Activated CD8-positive, alpha-beta memory T cell treated with anti-CD3 and anti-CD28 coated beads, Interleukin-2, amount 50 U/mL, for 48 hours (primary cell): ENCODE results near the gene ERO1A.

Source experiments
- DNase-seq: peaks from one replicate; pipeline ENCODE4 v3.0.0-alpha.2; 2020

Gene ERO1A

GRCh38 chr14:52694761-52695480, 437 bp downstream of the ERO1A start:
- peak; percentile 74 for DNase-seq

- no peak for DNase-seq
Observed at GRCh38 chr14:52693532-52693931, 1.8 kb downstream of the ERO1A start.

DNA sequence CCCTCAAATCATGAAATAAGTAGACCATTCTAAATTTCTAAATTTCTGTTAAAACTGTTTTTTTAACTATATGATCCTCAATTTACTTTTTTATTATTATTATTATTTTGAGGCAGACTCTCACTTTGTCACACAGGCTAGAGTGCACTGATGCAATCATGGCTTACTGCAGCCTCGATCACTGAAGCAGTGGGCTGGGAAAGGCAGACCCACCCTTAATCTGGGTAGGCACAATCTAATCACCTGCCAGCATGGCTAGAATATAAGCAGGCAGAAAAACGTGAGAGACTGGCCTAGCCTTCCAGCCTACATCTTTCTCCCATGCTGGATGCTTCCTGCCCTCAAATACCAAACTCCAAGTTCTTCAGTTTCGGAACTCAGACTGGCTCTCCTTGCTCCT, 2.3 kb downstream of the ERO1A start:
- DNase-seq, result no peak

DNA sequence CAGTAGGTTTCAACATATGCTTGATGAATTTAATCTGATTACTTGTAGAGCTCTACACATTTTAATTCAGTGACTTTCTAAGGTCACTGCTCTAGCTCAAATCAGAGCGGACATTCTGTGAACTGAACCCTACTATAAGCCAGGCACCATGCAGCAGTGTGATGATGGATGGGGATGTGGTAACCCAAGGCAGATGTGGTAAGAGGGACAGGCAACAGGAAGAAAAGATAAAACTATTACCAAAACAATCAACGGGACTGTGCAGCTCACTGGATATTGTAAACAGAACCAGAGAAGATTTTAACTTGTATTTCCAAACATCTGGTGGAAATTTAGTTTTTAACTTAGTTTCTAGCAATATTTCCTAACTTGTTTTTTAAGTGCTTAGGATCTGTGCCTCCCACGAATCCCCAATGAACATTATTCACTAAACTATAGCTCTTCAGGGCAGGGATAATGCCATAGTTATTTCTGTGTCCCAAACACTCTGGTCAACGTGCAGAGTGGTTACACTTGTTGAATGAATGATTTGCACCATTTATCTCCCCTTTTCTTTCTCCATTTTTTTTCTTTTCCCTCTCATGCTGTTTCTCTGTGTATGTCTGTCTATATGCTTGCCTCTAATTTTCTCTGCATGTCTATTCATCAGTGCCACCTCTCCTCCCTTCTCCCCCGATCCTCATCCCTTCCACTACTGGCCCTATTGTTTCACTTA, 3.0 kb downstream of the ERO1A start:
- no peak for DNase-seq

GRCh38 chr14:52690983-52691760, 4.2 kb downstream of the ERO1A start:
- no peak for DNase-seq

DNA sequence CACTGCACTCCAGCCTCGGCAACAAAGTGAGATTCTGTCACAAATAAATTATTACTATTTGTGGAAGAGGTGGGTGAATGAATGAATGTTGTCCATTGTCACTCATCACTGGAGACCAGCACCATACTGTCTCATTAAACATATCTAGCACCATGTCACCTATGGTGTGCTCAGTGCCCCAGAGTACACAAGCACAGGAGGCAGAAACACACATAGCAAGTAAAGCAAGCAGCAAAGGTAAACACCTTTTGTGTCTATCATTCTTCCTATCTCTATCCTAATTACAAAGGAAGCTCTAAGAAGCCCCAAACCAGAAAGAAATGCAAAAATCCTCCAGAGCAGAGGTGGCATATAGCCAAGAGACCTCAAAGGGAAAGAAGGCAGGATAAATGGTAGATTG, 9.2 kb downstream of the ERO1A start:
- DNase-seq, result no peak

DNA sequence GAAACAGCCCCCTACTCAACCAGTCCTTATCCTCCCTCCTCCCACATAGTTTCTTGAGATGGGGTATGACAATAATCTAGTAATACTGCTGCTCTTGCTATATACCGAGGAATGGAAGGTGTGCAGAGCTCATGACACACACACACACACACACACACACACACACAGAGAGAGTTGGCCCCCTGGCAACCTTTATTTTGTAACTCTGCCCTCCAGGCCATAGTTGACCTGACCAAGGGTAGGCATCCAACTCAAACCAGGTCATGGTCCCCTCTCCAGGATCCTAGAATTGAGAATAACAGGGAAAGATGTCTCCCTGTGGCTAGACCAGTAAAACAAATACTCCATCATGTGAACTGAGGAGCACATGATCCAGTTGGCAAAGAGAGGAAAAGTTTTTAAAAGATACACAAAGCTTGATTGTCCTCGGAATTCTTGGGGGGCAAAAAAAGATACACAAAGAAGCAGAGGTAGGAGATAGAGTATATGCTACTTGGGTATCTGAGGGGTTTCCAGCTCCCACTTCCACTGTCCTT, 11.3 kb downstream of the ERO1A start:
- no peak for DNase-seq

GRCh38 chr14:52678591-52678990, 16.8 kb downstream of the ERO1A start:
- no peak for DNase-seq

- no peak for DNase-seq
Observed at GRCh38 chr14:52663850-52664249, 31.5 kb downstream of the ERO1A start.

- DNase-seq, result no peak
Observed at GRCh38 chr14:52661314-52661713, 34.0 kb downstream of the ERO1A start.

DNA sequence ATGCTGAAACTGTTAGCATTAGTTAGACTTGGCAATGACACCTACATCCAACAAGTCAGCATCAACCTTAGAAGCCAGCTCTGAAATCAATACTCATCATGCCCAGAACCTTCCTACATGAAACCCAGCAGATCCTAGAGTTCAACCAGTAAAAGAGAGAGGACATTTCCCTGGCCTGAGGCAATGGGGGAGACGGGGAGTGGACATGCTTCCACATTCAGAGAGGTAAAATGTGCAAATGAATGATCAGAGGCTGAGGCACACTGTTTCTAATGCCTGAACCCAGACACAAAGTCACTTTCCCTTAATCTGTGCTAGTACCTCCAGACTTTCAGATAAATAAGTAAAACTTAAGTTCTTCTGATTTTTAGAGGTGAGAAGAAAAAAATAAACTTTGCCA, 34.5 kb downstream of the ERO1A start:
- no peak for DNase-seq

GRCh38 chr14:52660325-52660724, 35.0 kb downstream of the ERO1A start:
- DNase-seq, result no peak

DNA sequence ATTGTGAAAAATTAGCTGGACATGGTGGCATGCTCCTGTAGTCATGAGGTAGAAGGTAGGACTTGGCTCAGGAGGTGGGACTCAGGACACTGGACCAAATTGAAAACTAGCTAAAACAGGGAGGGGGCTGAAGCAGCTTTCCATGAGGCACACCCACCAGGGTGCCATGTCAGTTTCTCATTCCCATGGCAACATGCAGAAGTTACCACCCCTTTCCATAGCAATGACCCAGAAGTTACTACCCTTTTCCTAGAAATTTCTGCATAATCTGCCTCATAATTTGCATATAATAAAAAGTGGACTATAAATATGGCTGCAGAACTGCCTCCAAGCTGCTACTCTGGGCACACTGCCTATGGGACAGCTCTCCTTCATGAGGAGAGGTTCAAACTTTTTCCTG, 38.5 kb downstream of the ERO1A start:
- DNase-seq, result no peak

DNA sequence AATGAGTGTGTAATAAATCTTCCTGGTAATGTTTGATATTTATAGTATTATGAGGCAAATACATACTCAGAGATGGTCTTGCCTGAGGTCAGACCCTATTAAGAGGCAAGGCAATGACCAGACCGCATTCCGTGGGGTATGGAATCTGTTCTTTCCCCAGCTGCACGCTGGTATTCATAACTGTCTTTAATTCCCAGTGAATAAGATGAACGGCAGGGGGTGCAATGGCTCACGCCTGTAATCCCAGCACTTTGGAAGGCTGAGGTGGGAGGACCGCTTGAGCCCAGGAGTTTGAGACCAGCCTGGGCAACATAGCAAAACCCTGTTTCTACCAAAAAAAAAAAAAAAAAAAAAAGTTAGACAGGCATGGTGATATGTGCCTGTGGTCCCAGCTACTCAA, 44.6 kb downstream of the ERO1A start:
- DNase-seq, result no peak

- DNase-seq, result no peak
Observed at GRCh38 chr14:52649511-52649910, 45.8 kb downstream of the ERO1A start.

DNA sequence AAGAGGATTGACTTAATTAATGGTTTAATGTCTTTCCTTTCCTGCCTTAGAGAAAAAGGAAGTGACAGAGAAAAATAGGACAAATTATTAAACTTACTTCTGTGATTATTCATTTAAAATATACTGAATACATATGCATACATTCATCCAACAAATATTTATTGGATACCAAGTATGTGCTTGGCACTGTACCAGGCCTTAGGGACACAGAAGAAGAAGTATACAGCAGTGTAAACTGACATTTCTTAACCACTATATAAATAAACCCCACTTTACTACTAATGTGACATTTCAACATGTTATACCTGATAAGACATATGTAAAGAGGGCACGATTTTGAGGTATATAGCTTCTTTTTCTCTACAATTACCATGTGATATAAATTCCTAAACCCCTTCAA, 53.6 kb downstream of the ERO1A start:
- DNase-seq, result no peak

- DNase-seq, result no peak
Observed at GRCh38 chr14:52640137-52640536, 55.2 kb downstream of the ERO1A start.

DNA sequence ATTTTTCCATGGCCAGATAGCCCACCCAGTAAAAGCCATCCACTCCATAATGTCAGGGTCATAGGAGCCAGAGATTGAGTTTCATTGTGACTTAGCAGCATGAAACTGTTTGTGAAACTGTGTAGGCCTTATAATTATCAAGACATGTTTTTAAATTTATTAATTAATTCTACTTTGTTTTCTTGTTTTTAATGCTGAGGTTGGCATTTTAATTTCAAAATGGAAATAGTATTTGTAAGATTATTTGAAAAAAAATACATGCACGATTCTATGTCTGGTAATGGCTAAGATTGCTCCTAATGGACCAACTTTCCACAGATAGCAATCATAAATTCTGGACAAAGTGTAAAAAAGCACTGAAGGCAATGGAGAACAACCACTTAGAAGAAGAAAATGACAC, 75.7 kb downstream of the ERO1A start:
- DNase-seq, result no peak

- DNase-seq, result no peak
Observed at GRCh38 chr14:52618602-52619001, 76.8 kb downstream of the ERO1A start.

- DNase-seq, result no peak
Observed at GRCh38 chr14:52610187-52610586, 85.2 kb downstream of the ERO1A start.

- DNase-seq, result no peak
Observed at GRCh38 chr14:52609445-52610044, 85.8 kb downstream of the ERO1A start.

DNA sequence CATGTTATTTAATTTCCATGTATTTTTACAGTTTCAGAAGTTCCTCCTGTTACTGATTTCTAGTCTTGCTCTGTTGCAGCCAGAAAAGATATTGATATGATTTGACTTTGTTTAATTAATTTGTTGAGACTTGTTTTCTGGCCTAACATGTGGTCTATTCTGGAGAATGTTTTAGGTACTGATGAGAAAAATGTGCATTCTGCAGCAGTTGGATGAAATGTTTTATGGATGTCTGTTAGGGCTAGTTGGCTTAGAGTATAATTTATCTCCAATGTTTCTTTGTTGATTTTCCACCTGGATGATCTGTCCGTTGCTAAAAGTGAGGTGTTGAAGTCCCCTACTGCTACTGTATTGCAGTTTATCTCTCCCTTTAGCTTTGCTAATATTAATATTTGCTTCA, 88.3 kb downstream of the ERO1A start:
- DNase-seq, result no peak

- DNase-seq, result no peak
Observed at GRCh38 chr14:52602131-52602530, 93.2 kb downstream of the ERO1A start.
